Measurements from ENCODE around the gene USP22. TPM values are rescaled to one million over a fixed set of nuclear protein-coding genes. Genes with fewer than 3 reads are reported as not detected.
A peak's percentile ranks its signal among the peaks of the same experiment; 100 is the strongest.

USP22 gene
- total and polyA plus RNA-seq, 4 donors = 21.5 to 168 (median 86.2) TPM

- Histone ChIP-seq H3K9me3 (ENCODE audit: control insufficient read depth, low read length) (no peaks in the 10 kb centered on the region), H3K36me3 (ENCODE audit: control insufficient read depth in 1 of 2, insufficient read depth in 2 of 2, low read length in 1 of 2) (no peaks in the 10 kb centered on the region), H3K4me3 (ENCODE audit: low read length in 2 of 2) (no peak overlapping the region), H3K4me1 (ENCODE audit: control insufficient read depth in 1 of 2, insufficient read depth in 2 of 2, low read length in 2 of 2) (no peaks in the 10 kb centered on the region), H3K27ac (ENCODE audit: low read depth in 1 of 2, low read length in 2 of 2) (no peak overlapping the region), H3K27me3 (ENCODE audit: control insufficient read depth in 1 of 2, insufficient read depth in 2 of 2, low read length in 1 of 2) (no peaks in the 10 kb centered on the region)
- DNase-seq (peak in 1 of 2 donors; percentile 47), ATAC-seq (ENCODE audit: low FRiP score) (no peak)
- intact Hi-C loops (cut with DNase I) = loop anchor here (5.0 to 10.0 kb wide), 4 partner anchors 75 to 188 kb away; no protein-coding TSS in a partner anchor
- 58 to 78% methylated on average over 6 of the region's 6 CpGs for WGBS, 2 donors
Measured at GRCh38 chr17:20989991-20990855, 52.6 kb downstream of the USP22 start.

GRCh38 chr17:20989481-20989880 is 53.3 kb downstream of the USP22 start:
- no peak for ATAC-seq (ENCODE audit: low FRiP score)
- Histone ChIP-seq H3K27me3 (ENCODE audit: control insufficient read depth in 1 of 2, insufficient read depth in 2 of 2, low read length in 1 of 2) (no peaks in the 10 kb centered on the region), H3K36me3 (ENCODE audit: control insufficient read depth in 1 of 2, insufficient read depth in 2 of 2, low read length in 1 of 2) (no peaks in the 10 kb centered on the region), H3K27ac (ENCODE audit: low read depth in 1 of 2, low read length in 2 of 2) (no peak overlapping the region), H3K4me3 (ENCODE audit: low read length in 2 of 2) (no peak overlapping the region), H3K9me3 (ENCODE audit: control insufficient read depth, low read length) (no peaks in the 10 kb centered on the region), H3K4me1 (ENCODE audit: control insufficient read depth in 1 of 2, insufficient read depth in 2 of 2, low read length in 2 of 2) (no peaks in the 10 kb centered on the region)
- no peak for DNase-seq
- 87% methylated on average over 7 of the region's 7 CpGs for WGBS, 2 donors
- intact Hi-C loops (cut with DNase I) = no loop called here

- ATAC-seq (ENCODE audit: low FRiP score) (no peak), DNase-seq (peak in 1 of 2 donors; percentile 49)
- Histone ChIP-seq H3K9me3 (ENCODE audit: control insufficient read depth, low read length) (no peaks in the 10 kb centered on the region), H3K4me3 (ENCODE audit: low read length in 2 of 2) (no peak overlapping the region), H3K36me3 (ENCODE audit: control insufficient read depth in 1 of 2, insufficient read depth in 2 of 2, low read length in 1 of 2) (no peaks in the 10 kb centered on the region), H3K27me3 (ENCODE audit: control insufficient read depth in 1 of 2, insufficient read depth in 2 of 2, low read length in 1 of 2) (no peaks in the 10 kb centered on the region), H3K4me1 (ENCODE audit: control insufficient read depth in 1 of 2, insufficient read depth in 2 of 2, low read length in 2 of 2) (no peaks in the 10 kb centered on the region), H3K27ac (ENCODE audit: low read depth in 1 of 2, low read length in 2 of 2) (no peak overlapping the region)
- WGBS, 2 donors = 91 to 92% methylated on average over 3 of the region's 3 CpGs
- intact Hi-C loops (cut with DNase I) = no loop called here
Measured at GRCh38 chr17:20988896-20989295, 53.9 kb downstream of the USP22 start.

GRCh38 chr17:20988001-20988636 is 54.7 kb downstream of the USP22 start:
- intact Hi-C loops (cut with DNase I) = no loop called here
- Histone ChIP-seq H3K9me3 (ENCODE audit: control insufficient read depth, low read length) (no peaks in the 10 kb centered on the region), H3K36me3 (ENCODE audit: control insufficient read depth in 1 of 2, insufficient read depth in 2 of 2, low read length in 1 of 2) (no peaks in the 10 kb centered on the region), H3K4me3 (ENCODE audit: low read length in 2 of 2) (no peak overlapping the region), H3K27ac (ENCODE audit: low read depth in 1 of 2, low read length in 2 of 2) (no peak overlapping the region), H3K4me1 (ENCODE audit: control insufficient read depth in 1 of 2, insufficient read depth in 2 of 2, low read length in 2 of 2) (no peaks in the 10 kb centered on the region), H3K27me3 (ENCODE audit: control insufficient read depth in 1 of 2, insufficient read depth in 2 of 2, low read length in 1 of 2) (no peaks in the 10 kb centered on the region)
- ATAC-seq (ENCODE audit: low FRiP score) (no peak), DNase-seq (no peak)
- 89 to 90% methylated on average over 11 of the region's 11 CpGs for WGBS, 2 donors

GRCh38 chr17:20987511-20987910 is 55.3 kb downstream of the USP22 start:
- Histone ChIP-seq H3K36me3 (ENCODE audit: control insufficient read depth in 1 of 2, insufficient read depth in 2 of 2, low read length in 1 of 2) (no peaks in the 10 kb centered on the region), H3K9me3 (ENCODE audit: control insufficient read depth, low read length) (no peaks in the 10 kb centered on the region), H3K4me1 (ENCODE audit: control insufficient read depth in 1 of 2, insufficient read depth in 2 of 2, low read length in 2 of 2) (no peaks in the 10 kb centered on the region), H3K4me3 (ENCODE audit: low read length in 2 of 2) (no peak overlapping the region), H3K27me3 (ENCODE audit: control insufficient read depth in 1 of 2, insufficient read depth in 2 of 2, low read length in 1 of 2) (no peaks in the 10 kb centered on the region), H3K27ac (ENCODE audit: low read depth in 1 of 2, low read length in 2 of 2) (no peak overlapping the region)
- ATAC-seq (ENCODE audit: low FRiP score) = no peak
- WGBS, 2 donors = 90 to 93% methylated on average over 5 of the region's 5 CpGs
- intact Hi-C loops (cut with DNase I) = no loop called here
- DNase-seq = peak in 1 of 2 donors; percentile 59

- H3K4me1 ChIP-seq (ENCODE audit: control insufficient read depth in 1 of 2, insufficient read depth in 2 of 2, low read length in 2 of 2) = no peaks in the 10 kb centered on the region
- no peaks in the 10 kb centered on the region for H3K9me3 ChIP-seq (ENCODE audit: control insufficient read depth, low read length)
- ATAC-seq (ENCODE audit: low FRiP score) (no peak), DNase-seq (no peak)
- intact Hi-C loops (cut with DNase I) = no loop called here
- no peaks in the 10 kb centered on the region for H3K36me3 ChIP-seq (ENCODE audit: control insufficient read depth in 1 of 2, insufficient read depth in 2 of 2, low read length in 1 of 2)
- no peak overlapping the region for H3K27ac ChIP-seq (ENCODE audit: low read depth in 1 of 2, low read length in 2 of 2)
- no peaks in the 10 kb centered on the region for H3K27me3 ChIP-seq (ENCODE audit: control insufficient read depth in 1 of 2, insufficient read depth in 2 of 2, low read length in 1 of 2)
- WGBS, 2 donors = 96 to 97% methylated on average over 7 of the region's 7 CpGs
- no peak overlapping the region for H3K4me3 ChIP-seq (ENCODE audit: low read length in 2 of 2)
Measured at GRCh38 chr17:20986767-20987510, 55.9 kb downstream of the USP22 start.

GRCh38 chr17:20983359-20983637 is 59.5 kb downstream of the USP22 start:
- no peaks in the 10 kb centered on the region for H3K27me3 ChIP-seq (ENCODE audit: control insufficient read depth in 1 of 2, insufficient read depth in 2 of 2, low read length in 1 of 2)
- no peak overlapping the region for H3K27ac ChIP-seq (ENCODE audit: low read depth in 1 of 2, low read length in 2 of 2)
- H3K4me3 ChIP-seq (ENCODE audit: low read length in 2 of 2) = no peak overlapping the region
- DNase-seq (no peak), ATAC-seq (ENCODE audit: low FRiP score) (no peak)
- WGBS, 2 donors = 83 to 85% methylated on average over 3 of the region's 3 CpGs
- no peaks in the 10 kb centered on the region for H3K36me3 ChIP-seq (ENCODE audit: control insufficient read depth in 1 of 2, insufficient read depth in 2 of 2, low read length in 1 of 2)
- intact Hi-C loops (cut with DNase I) = no loop called here
- H3K9me3 ChIP-seq (ENCODE audit: control insufficient read depth, low read length) = no peaks in the 10 kb centered on the region
- no peaks in the 10 kb centered on the region for H3K4me1 ChIP-seq (ENCODE audit: control insufficient read depth in 1 of 2, insufficient read depth in 2 of 2, low read length in 2 of 2)

GRCh38 chr17:20982589-20983358 is 60.0 kb downstream of the USP22 start:
- intact Hi-C loops (cut with DNase I) = no loop called here
- no peak for DNase-seq
- H3K27me3 ChIP-seq (ENCODE audit: control insufficient read depth in 1 of 2, insufficient read depth in 2 of 2, low read length in 1 of 2) = no peaks in the 10 kb centered on the region
- no peak overlapping the region for H3K27ac ChIP-seq (ENCODE audit: low read depth in 1 of 2, low read length in 2 of 2)
- no peaks in the 10 kb centered on the region for H3K36me3 ChIP-seq (ENCODE audit: control insufficient read depth in 1 of 2, insufficient read depth in 2 of 2, low read length in 1 of 2)
- no peaks in the 10 kb centered on the region for H3K9me3 ChIP-seq (ENCODE audit: control insufficient read depth, low read length)
- no peak for ATAC-seq (ENCODE audit: low FRiP score)
- H3K4me3 ChIP-seq (ENCODE audit: low read length in 2 of 2) = no peak overlapping the region
- H3K4me1 ChIP-seq (ENCODE audit: control insufficient read depth in 1 of 2, insufficient read depth in 2 of 2, low read length in 2 of 2) = no peaks in the 10 kb centered on the region
- 92 to 93% methylated on average over 16 to 17 of the region's 17 CpGs for WGBS, 2 donors
